Middle frontal gyrus (tissue), 1 donor: ENCODE data around the gene CFAP299.

Experiments
- DNase-seq: peaks from one replicate; pipeline ENCODE4 v3.0.0-alpha.2; 2015; ENCODE audit warnings: low spot score; ENCODE audit errors: extremely low spot score

Gene CFAP299

DNA sequence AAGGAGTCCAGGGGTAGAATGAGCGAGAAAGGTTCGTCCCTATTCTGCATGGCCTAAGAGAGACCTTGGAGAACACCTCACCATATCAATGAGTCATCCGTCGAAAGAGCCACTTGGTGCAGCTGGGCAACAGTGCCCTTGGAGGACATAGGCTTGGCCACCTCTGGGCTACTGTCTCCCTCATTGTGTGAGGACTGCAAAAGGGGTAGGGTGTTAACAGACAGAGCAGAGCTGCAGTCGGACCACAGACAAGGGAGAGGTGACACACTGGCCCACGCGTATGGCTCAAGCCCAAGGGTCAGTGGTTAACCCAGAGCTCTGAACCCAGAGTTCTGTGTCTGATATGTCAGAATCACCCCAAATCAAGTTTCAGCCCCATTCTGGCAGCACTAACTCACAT, 576.8 kb downstream of the CFAP299 start:
- no peak for DNase-seq

DNA sequence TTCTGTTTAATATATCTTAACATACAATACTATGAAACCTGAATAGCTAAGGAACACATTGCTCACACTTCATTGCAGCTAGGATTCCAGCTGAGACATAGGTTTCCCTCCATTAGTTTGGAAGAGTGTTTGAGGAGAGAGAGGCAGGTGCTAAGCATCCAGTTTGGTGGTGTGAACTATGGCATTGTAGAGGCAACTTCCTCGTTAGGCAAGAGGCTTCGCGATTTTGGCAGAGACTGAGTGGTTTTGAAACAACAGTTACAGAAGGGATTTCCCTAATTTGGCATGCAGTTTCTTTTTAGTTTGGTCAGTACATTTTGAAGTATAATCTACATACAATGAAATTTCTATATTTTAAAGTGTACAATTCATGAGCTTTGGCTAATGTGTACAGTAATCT, 577.9 kb downstream of the CFAP299 start:
- no peak for DNase-seq

DNA sequence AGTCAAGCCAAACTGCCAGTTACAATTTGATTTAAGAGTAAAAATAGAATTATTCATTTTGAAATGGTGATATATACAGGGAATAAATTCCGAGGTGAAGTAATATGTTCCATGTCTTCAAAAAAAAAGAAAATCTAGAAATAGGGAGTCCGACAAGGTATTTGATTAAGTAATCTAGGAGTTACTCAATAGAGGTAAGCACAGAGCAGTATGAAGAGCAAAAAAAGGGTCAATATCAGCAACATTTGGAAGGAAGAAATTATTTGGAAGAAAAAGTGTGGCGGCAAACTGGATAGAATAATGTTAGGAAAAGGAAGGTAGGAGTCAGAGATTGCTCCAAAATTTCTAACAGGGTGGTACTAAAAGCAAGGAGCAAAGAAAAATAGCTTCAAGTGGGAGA, 581.2 kb downstream of the CFAP299 start:
- no peak for DNase-seq

DNA sequence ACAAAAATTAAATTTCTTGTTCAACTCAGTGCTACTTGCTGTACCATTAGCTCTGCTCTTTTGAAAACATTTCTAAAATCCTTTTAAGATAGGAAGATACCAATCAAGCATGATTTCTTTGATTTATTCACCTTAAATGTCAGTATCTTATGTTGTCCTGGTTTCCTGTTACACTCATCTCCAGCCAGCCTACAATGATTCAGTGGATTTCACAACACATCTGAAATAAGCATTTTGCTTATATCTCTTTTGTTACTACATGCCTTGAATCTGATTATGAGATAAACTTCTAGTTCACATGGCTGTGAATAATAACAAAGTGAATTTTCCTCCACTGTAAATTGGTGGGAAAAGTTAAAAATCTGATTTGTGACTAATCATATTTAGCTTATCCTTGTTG, 582.5 kb downstream of the CFAP299 start:
- no peak for DNase-seq

DNA sequence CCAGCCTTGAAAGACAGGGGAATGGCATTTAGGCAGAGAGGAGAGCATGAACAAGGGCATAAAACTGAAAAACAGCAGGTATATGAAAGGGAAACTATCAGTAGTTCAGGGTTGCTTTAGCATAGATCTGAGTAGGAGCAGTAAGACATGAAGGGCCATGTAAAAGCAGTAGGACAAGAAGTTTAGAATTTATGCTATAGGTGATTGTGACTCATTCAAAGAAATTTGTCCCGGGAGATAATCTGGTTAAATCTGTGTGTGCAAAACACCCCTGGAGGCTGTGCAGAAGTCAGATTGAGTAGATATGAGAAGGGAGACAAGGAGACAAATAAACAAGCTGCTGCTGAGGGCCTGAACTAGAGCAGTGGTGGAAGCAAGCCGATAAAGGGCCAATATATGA, 585.9 kb downstream of the CFAP299 start:
- no peak for DNase-seq

DNA sequence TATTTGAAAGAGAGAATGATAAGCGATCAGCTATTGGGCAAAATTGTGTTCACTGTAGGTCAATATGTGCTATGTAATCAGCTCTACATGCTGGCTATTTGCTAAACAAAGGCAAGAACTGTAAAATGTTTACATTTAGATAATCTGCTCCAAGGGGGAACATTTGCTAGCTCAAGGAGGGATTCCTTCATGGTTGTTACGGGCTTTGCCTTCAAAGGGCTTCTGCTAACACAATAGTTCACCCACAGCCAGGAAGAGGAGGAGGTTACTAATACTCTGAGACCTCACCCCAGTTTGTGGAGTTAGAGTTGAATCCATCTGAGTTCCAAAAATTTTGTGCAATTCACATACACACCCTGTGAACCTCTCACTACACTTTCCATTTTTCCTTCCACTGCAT, 587.4 kb downstream of the CFAP299 start:
- DNase-seq, result no peak

DNA sequence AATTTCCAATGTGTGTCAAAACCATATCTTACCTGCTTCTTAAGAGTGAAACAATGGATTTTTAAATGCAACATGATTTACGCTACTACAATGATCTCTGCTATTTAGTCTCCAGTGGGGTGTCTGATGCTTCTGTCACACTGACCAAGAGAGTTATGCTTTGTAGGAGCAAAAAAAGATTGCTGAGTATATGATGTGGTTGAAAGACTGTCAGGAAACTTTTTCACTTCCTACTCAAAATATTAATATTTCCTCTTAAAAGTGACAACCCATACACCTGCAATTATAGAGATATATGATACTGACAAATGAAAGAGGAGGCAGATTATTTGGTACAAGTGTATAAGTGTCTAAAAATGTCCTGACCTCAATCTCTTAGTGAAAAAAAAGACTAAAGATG, 589.8 kb downstream of the CFAP299 start:
- no peak for DNase-seq

DNA sequence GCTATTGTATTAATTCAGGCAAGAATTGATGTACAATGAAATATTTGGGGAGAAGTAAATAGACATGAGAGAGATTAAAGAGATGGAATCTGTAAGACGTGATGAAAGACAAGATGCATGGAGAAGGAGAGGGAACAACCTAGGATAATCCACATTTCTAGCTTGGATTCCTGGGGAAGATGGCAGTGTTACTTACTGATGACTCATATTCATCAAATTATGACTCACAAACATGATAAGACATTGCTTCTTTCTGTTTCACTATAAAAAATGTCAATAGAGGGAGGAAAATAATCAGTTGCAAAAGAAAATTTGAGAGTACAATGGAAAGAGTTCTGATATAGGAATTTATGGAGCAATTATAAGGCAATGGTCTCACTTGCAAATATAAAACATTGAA, 590.9 kb downstream of the CFAP299 start:
- DNase-seq, result no peak

DNA sequence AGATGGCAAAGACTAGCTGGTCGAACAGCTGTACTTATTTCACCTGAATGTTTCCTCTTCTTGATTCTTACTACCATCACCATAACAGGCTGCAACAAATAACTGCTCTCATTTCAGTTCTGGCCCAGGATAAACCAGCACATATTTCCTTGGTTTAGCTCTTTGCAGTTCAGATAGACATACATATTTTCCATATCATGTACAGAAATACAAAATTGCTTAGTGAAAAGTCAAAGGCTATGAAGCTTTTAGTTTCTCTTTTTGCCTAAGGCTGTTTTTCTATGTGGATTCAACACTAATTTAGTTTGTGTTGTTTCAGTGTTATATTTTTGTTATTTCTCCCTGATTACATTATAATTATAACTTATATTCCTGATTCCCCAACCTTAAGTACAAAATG, 591.4 kb downstream of the CFAP299 start:
- DNase-seq, result no peak

DNA sequence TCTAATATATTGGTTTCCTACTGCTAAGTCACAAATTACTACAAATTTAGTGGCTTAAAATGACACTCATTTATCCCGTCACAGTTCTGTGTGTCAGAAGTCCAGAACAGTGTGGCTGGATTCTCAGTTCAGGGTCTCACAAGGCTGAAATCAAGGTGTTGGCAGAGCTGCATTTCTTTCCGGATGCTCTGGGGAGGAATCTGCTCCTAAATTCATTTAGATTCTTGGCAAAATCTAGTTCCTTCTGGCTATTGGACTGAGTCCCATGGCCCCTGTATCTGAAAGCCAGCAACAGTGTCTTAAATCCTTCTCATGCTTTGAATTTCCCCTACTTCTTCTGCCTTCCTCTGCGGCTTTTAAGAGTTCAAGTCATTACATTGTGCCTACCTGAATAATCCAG, 591.9 kb downstream of the CFAP299 start:
- no peak for DNase-seq

DNA sequence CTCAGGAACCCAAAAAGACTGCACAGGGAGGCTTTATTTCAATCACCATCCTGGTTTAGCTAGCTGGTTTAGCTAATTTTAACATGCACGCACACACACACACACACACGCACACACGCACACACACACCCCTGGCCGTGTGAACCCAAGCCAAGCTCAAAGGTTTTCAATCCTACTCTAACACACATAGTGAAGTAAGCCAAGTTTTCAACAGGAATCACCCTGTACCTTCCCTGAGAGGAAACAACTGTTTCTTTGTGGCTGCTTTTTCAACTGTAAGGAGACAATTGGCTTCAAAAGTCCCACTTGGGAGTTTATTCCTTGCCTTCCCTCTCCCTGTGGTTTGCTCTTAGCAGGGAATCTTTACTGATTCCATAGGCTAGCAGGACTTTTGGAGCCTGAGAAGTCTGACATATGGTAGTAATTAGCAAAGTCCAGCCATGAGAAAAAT, 596.1 kb downstream of the CFAP299 start:
- DNase-seq, result no peak

DNA sequence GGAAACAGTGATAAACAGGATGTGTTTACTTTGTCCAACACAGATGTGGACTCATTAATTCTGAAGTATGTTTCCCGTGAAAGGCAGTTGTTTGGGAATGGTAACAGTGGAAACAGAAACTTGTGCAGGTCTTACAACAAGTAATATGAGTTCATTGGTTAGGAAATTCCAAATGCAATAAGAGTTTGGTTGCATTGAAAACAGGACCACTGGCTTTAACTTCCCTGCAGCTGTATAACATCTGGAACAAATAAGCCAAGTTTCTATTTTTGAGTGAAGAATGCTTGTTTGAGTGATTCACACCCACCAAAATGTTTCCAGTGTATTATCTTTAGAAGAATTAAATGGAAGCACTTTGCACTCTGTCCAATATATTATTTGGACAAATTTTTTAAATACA, 612.6 kb downstream of the CFAP299 start:
- no peak for DNase-seq

DNA sequence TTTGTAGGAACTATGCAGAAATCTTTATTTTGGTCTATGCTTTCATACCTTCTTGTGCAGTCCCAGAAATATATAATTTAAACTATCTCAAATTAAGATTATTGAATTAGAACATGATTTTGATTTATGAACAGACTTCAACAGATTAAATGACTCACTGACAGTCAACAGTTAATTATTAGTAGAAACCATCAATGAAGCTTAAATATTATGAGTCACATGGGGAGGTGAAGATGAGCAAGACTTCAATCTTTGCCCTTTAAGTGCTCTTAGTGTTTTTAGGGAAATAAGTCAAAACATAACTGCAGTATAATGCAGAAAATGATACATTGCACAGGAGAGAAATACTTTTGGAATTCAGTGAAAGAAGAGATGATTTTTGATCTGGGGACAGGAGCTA, 613.5 kb downstream of the CFAP299 start:
- no peak for DNase-seq

DNA sequence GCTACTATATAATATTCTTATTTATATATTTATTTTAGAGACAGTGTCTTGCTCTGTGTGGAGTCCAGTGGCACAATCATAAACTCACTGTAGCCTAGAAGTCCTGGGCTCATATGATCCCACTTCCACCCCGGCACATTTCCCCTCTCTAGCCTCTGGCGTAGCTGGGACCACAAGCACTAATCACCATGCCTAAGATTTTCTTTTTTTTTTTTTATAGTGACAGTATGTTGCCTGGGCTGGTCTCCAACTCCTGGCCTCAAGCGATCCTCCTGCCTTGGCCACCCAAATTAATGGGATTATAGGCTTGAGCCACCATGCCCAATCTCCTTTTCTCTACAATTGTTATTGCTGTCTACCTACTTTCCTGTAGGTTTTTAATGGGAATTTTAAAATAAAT, 620.9 kb downstream of the CFAP299 start:
- DNase-seq, result no peak

DNA sequence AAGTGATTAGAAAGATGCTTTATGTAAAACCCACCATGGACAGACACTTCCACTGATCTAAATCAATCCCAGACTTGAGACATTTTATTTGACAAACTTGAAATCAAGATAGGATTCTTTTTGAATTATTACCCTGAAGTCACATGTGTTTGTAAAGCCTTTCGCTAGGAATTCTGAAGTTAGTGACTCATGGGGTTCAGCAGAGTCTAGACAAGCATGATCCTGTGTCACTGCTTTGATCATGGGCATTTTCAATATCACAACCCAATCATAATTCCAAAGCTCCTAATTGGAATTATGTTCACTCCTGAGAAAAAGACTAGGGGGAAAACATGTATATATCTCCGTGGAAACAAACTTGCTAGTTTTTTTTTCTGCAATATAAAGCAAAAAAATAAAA, 627.5 kb downstream of the CFAP299 start:
- no peak for DNase-seq

DNA sequence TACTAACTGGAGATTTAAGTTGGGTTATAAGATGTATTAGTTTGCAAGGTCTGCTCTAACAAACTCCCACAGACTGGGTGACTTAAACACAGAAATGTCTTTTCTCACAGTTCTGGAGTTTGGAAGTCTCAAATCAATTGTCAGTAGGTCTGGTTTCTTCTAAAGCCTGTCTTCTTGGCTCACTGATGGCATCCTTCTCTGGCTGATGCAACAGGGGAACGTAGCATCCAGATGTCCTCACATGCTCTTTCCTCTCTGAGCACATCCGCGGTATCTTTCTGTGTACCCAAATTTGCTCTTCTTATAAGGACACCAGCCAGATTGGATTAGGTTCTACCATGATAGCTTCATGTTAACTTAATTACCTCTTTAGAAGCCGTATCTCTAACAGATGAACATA, 631.8 kb downstream of the CFAP299 start:
- no peak for DNase-seq

DNA sequence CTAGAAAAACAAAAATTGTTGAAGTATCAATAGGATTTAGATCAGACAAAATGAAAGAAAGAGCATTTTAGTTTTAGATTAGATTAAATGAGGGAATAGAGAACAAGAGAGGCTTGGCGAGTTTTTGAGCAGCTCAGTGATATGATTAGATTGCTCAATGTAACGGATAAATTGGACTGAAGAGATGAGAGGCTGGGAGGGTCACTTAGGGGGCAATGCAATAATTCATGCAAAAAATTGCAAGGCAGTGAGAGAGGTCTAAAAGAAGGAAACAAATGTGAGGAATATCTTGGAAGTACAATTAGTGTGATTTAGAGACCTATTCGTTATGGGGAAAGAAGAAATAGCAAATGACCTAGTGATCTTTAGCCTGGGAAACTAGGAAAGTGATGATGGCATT, 644.7 kb downstream of the CFAP299 start:
- no peak for DNase-seq

DNA sequence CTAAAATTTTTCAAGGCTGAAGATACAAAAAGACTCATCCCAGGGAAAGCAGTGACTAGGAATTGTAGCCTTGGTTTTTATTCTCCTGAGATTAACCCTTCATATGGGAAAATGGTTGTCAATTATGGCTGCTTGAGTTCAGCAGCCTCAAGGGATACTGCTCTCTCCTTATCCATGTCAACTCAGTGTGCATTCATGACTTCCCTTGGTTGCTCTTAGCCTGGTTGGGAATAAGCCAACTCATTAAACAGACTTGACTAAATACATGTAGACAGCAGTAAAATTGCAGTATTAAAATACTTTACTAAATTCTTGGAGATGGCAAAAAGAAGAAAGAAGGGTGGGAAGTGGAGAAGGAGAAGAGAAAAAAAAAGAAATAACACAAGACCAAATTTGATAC, 650.5 kb downstream of the CFAP299 start:
- no peak for DNase-seq

DNA sequence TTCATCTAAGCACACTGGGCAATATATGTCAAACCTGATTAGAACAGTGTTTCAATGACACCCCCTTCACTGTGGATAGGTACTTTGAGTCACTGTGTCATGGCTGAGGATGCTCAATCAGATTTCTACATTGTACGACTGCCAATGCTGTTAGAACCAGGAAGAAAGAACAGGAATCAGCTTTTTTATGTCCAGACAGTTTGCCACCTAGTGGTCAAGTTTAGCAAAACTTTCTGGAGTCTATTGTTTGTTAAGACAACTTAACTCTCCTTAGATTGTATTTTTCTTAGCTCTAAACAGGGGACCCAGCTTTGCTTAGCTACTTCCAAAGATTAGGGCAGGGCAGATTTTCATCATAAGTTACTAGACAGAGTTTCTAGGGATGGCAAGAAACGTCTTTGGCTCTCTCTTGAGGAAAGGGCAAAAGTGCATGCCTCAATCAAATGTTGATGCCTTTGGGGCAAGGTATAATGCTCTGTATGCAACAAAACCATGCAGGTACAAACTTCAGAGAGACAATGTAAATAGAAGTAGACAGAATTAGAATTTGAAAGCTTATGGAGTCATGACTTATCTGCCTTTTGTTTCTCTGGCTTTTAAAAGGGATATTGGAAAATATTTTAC, 654.5 kb downstream of the CFAP299 start:
- peak; percentile 57 for DNase-seq

DNA sequence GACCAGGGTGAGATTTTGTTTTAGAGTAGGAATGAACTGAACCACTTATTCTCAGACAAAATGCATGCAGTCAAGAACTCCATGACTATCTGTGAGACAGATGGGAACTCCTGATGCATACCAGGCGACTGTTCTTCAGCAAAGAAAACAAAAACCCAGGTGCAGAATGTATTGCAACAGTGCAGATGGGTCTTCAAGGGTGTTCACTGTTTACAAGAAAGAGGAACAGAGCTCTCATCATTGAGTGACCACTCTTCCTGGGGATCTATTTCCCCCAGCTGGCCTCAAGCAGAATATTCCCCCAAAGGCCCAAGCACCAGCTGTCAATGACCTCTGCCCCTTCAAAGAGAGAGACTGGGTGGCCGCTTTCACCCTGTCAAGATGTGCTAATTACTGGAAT, 655.3 kb downstream of the CFAP299 start:
- DNase-seq, result no peak

DNA sequence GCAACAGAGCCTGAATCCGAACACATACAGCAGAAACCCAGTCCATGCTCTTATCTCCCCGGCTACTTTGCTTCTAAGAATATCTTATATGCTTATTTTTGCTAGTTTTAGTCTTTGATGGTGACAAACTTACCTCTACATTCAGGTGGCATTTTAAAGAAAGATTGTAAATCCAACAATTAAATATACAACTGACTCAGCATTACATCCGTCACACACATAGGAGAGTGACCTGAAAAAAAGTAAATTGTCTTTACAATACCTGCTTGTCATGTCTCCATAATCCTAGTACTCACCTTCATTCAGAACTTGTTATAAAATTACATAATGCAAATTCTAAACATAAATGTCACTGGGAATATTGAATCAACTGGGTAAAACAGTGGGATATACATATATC, 664.4 kb downstream of the CFAP299 start:
- DNase-seq, result no peak

DNA sequence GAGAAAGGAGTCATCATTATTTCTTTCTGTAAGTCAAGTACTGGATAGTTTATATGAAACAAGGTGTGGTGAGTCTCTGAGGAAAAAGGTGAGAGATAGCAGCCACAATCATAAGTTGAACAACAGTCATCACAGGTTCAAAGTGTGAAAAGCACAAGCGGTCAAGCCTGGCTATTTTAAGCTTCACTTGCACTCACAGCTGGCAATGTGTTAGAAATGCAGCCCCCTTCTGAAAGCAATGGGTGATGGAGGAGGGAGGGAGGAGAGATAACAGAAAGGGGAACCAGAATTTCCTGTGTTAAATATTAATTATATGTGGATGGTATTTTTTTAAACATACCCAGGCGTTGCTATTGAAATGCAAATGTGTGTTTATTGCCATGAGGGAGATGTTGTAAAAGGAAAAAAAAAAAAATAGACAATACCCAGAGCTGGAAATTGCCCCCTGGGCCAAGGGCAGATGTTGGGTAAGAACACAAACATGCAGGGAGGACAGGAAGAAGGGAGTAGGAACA, 668.1 kb downstream of the CFAP299 start:
- DNase-seq, result no peak

DNA sequence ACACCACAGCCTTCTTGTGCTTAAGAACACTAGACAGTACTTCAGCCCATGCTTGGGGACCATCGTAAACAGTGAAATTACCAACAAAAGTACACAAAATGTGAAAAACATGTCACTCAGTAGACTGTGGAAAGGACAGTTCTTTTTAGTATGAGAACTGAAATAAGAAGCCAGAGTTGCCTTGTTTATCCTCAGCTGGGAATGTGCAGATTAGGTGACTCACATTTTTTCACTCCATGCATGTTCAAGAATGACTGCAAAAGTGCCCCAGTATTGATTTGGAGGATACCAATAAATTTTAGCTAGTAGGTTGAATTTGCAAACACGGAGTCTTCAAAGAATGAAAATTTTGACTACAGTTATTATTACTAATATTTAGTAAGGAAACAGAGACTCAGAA, 671.9 kb downstream of the CFAP299 start:
- no peak for DNase-seq
